NB4 (cell line): ENCODE data around the gene TYK2.

Experiments used
- CTCF ChIP-seq: IDR thresholded peaks from one replicate; pipeline ENCODE4 v1.5.1; 2012; ENCODE audit warnings: low read depth, low read length
- POLR2A ChIP-seq: IDR thresholded peaks from 2 replicates; pipeline ENCODE4 v1.6.1; 2011; ENCODE audit warnings: mild to moderate bottlenecking; ENCODE audit not compliant: insufficient read length; ENCODE audit errors: extremely low read depth

- TF ChIP-seq CTCF (no peak), POLR2A (no peak)
These were observed 24.8 kb upstream of the TYK2 start for GRCh38 chr19:10404888-10405820.
